Neuronal stem cell (in vitro differentiated cells): ENCODE results near the gene PDK1.
A peak's percentile ranks its signal among the peaks of the same experiment; 100 is the strongest.

Experiments
- DNase-seq: peaks from one replicate; pipeline ENCODE4 v3.0.0-alpha.2; 2013; ENCODE audit warnings: low spot score
- H2AFZ ChIP-seq: one replicate; pipeline ENCODE4 v1.6.1; 2013; ENCODE audit warnings: mild to moderate bottlenecking, low read length, inconsistent platforms
- H2AK5ac ChIP-seq: 2 replicates; pipeline ENCODE4 v1.6.1; 2013; ENCODE audit warnings: low read depth, mild to moderate bottlenecking, inconsistent platforms, low read length, moderate library complexity, mixed read lengths
- H2BK120ac ChIP-seq: 2 replicates; pipeline ENCODE4 v1.6.1; 2013; ENCODE audit warnings: low read depth, mild to moderate bottlenecking, inconsistent platforms, low read length, moderate library complexity, mixed read lengths
- H2BK12ac ChIP-seq: one replicate; pipeline ENCODE4 v1.6.1; 2013; ENCODE audit warnings: low read length, inconsistent platforms
- H2BK15ac ChIP-seq: 2 replicates; pipeline ENCODE4 v1.6.1; 2013; ENCODE audit warnings: mild to moderate bottlenecking, low read length, inconsistent platforms, mixed read lengths
- H2BK5ac ChIP-seq: one replicate; pipeline ENCODE4 v1.6.1; 2013; ENCODE audit warnings: inconsistent platforms, mild to moderate bottlenecking, low read length, moderate library complexity
- H3K14ac ChIP-seq: one replicate; pipeline ENCODE4 v1.6.1; 2013; ENCODE audit warnings: low read length, inconsistent platforms
- H3K18ac ChIP-seq: 2 replicates; pipeline ENCODE4 v1.6.1; 2013; ENCODE audit warnings: low read length, inconsistent platforms
- H3K23ac ChIP-seq: 2 replicates; pipeline ENCODE4 v1.6.1; 2013; ENCODE audit warnings: low read depth, mild to moderate bottlenecking, mixed read lengths, low read length, inconsistent platforms; ENCODE audit not compliant: poor library complexity
- H3K27ac ChIP-seq: replicated peaks from 3 replicates; pipeline ENCODE4 v1.5.1; 2013; ENCODE audit warnings: low read length, inconsistent platforms
- H3K27me3 ChIP-seq, 3 experiments: 2 replicates each; pipeline ENCODE4 v1.6.1; 2013; ENCODE audit warnings: low read length in 3 of 3, mild to moderate bottlenecking in 2 of 3, inconsistent platforms in 1 of 3, low read depth in 1 of 3, mixed read lengths in 1 of 3, moderate library complexity in 1 of 3; ENCODE audit not compliant: control insufficient read depth in 3 of 3, insufficient read depth in 3 of 3
- H3K36me3 ChIP-seq, 2 donors: replicated peaks in 1 of 2; 2 replicates each; pipeline ENCODE4 v1.6.1; 2013; ENCODE audit warnings: low read length in 2 of 2; ENCODE audit not compliant: control insufficient read depth in 2 of 2, insufficient read depth in 2 of 2
- H3K4ac ChIP-seq: 2 replicates; pipeline ENCODE4 v1.6.1; 2013; ENCODE audit warnings: inconsistent platforms, mild to moderate bottlenecking, low read length, moderate library complexity
- H3K4me1 ChIP-seq, 2 donors: 1 replicate in 1 of 2; 2 replicates in 1 of 2; pipeline ENCODE4 v1.6.1; 2013; ENCODE audit warnings: low read length in 2 of 2, low read depth in 1 of 2; ENCODE audit not compliant: control insufficient read depth in 2 of 2, insufficient read depth in 1 of 2
- H3K4me2 ChIP-seq: one replicate; pipeline ENCODE4 v1.6.1; 2013; ENCODE audit warnings: mild to moderate bottlenecking, low read length, inconsistent platforms; ENCODE audit not compliant: insufficient read depth, poor library complexity, severe bottlenecking
- H3K4me3 ChIP-seq, 2 donors: 2 replicates each; pipeline ENCODE4 v1.5.1; 2013; ENCODE audit warnings: low read length in 2 of 2, mild to moderate bottlenecking in 2 of 2, inconsistent platforms in 1 of 2, moderate library complexity in 1 of 2
- H3K79me1 ChIP-seq: one replicate; pipeline ENCODE4 v1.6.1; 2013; ENCODE audit warnings: low read depth, mild to moderate bottlenecking, inconsistent platforms, low read length, moderate library complexity
- H3K9ac ChIP-seq: one replicate; pipeline ENCODE4 v1.6.1; 2013; ENCODE audit warnings: mild to moderate bottlenecking, low read depth, low read length, inconsistent platforms; ENCODE audit not compliant: poor library complexity
- H3K9me3 ChIP-seq, 2 donors: replicated peaks in 1 of 2; 2 replicates each; pipeline versions ENCODE3 to v1.6.1; 2013; ENCODE audit warnings: low read length in 2 of 2, mild to moderate bottlenecking in 2 of 2, inconsistent platforms in 1 of 2, low read depth in 1 of 2, mixed read lengths in 1 of 2, moderate library complexity in 1 of 2; ENCODE audit not compliant: control insufficient read depth in 2 of 2, insufficient read depth in 1 of 2
- H4K8ac ChIP-seq: one replicate; pipeline ENCODE4 v1.6.1; 2013; ENCODE audit warnings: low read depth, mild to moderate bottlenecking, inconsistent platforms, low read length, moderate library complexity
- H4K91ac ChIP-seq: one replicate; pipeline ENCODE4 v1.6.1; 2013; ENCODE audit warnings: low read length, low read depth, mild to moderate bottlenecking, inconsistent platforms; ENCODE audit not compliant: poor library complexity
- WGBS, 2 donors: extraction: QIAGEN DNeasy Blood & Tissue Kit; methylation state at CpG; one replicate each; pipeline ENCODE4 v1.1.7; 2013; ENCODE audit warnings: missing lambda C conversion rate in 2 of 2, mixed read lengths in 1 of 2; ENCODE audit not compliant: insufficient read length in 2 of 2, insufficient replicate concordance in 1 of 2; ENCODE audit errors: extremely low coverage in 2 of 2; 5-methylcytosine and 5-hydroxymethylcytosine counted together

The PDK1 gene

GRCh38 chr2:172629586-172629985 lies 73.7 kb downstream of the PDK1 start:
- Histone ChIP-seq H3K14ac (no peak overlapping the region), H2AK5ac (no peak overlapping the region), H3K36me3 (no peaks in the 10 kb centered on the region), H2BK5ac (no peak overlapping the region), H3K79me1 (peaks cover 1% of the 10 kb centered on the region), H2BK120ac (no peak overlapping the region), H3K4ac (no peak overlapping the region), H2BK15ac (peak overlapping the region; percentile 75), H4K8ac (no peak overlapping the region), H3K9me3 (no peaks in the 10 kb centered on the region), H4K91ac (no peak overlapping the region), H2AFZ (no peak overlapping the region), H3K4me1 (no peaks in the 10 kb centered on the region), H3K27ac (no peak overlapping the region), H3K27me3 (no peaks in the 10 kb centered on the region), H3K23ac (no peak overlapping the region), H3K18ac (no peak overlapping the region), H3K4me2 (no peak overlapping the region), H3K9ac (no peak overlapping the region), H3K4me3 (no peak overlapping the region), H2BK12ac (no peak overlapping the region)
- no peak for DNase-seq
- no CpG with 5 or more reads among the region's 7 CpGs for WGBS, 2 donors

DNA sequence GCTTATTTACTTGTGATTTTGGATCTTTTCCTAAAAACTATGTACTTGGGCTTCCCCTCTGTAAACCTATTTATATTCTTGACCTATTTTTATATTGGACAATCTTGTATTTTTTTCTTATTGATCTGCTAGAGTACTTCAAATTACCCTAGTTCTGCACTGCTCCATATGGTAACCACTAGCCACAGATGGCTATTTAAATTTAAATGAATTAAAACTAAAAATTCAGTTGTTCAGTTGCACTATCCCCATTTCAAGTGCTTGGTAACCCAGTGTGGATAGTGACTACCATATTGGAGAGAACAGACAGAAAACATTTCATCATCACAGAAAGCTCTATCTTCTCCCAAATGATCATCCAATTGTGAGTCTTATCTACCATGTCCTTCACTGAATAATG lies 74.3 kb downstream of the PDK1 start:
- H2AK5ac ChIP-seq = no peak overlapping the region
- H3K27me3 ChIP-seq = no peaks in the 10 kb centered on the region
- H3K79me1 ChIP-seq = peaks cover 1% of the 10 kb centered on the region
- no peak overlapping the region for H4K8ac ChIP-seq
- H2BK5ac ChIP-seq = no peak overlapping the region
- no peak overlapping the region for H3K23ac ChIP-seq
- no peak overlapping the region for H3K9ac ChIP-seq
- no peak overlapping the region for H3K14ac ChIP-seq
- no peak overlapping the region for H2BK15ac ChIP-seq
- no peak for DNase-seq
- no peak overlapping the region for H2AFZ ChIP-seq
- no peak overlapping the region for H3K4me3 ChIP-seq
- H2BK120ac ChIP-seq = no peak overlapping the region
- no peak overlapping the region for H4K91ac ChIP-seq
- H3K4me2 ChIP-seq = no peak overlapping the region
- H3K4me1 ChIP-seq = no peaks in the 10 kb centered on the region
- no peak overlapping the region for H3K18ac ChIP-seq
- no peak overlapping the region for H2BK12ac ChIP-seq
- H3K4ac ChIP-seq = no peak overlapping the region
- H3K9me3 ChIP-seq = no peaks in the 10 kb centered on the region
- no peak overlapping the region for H3K27ac ChIP-seq
- no peaks in the 10 kb centered on the region for H3K36me3 ChIP-seq

- no peak overlapping the region for H3K14ac ChIP-seq
- H3K4me1 ChIP-seq = no peaks in the 10 kb centered on the region
- H3K27ac ChIP-seq = no peak overlapping the region
- no peak overlapping the region for H2BK5ac ChIP-seq
- no peak overlapping the region for H3K18ac ChIP-seq
- no peaks in the 10 kb centered on the region for H3K36me3 ChIP-seq
- WGBS, 2 donors = no CpG with 5 or more reads among the region's 3 CpGs
- H3K9ac ChIP-seq = no peak overlapping the region
- no peak overlapping the region for H3K4me3 ChIP-seq
- H3K4ac ChIP-seq = no peak overlapping the region
- no peak overlapping the region for H2AFZ ChIP-seq
- no peak overlapping the region for H2BK12ac ChIP-seq
- H3K79me1 ChIP-seq = peaks cover 1% of the 10 kb centered on the region
- H3K27me3 ChIP-seq = no peaks in the 10 kb centered on the region
- H3K4me2 ChIP-seq = no peak overlapping the region
- no peak overlapping the region for H4K91ac ChIP-seq
- H4K8ac ChIP-seq = no peak overlapping the region
- no peak overlapping the region for H2AK5ac ChIP-seq
- H2BK120ac ChIP-seq = no peak overlapping the region
- no peak overlapping the region for H3K23ac ChIP-seq
- no peaks in the 10 kb centered on the region for H3K9me3 ChIP-seq
- no peak overlapping the region for H2BK15ac ChIP-seq
- DNase-seq = no peak
Observed at GRCh38 chr2:172634477-172634876, 78.6 kb downstream of the PDK1 start.

DNA sequence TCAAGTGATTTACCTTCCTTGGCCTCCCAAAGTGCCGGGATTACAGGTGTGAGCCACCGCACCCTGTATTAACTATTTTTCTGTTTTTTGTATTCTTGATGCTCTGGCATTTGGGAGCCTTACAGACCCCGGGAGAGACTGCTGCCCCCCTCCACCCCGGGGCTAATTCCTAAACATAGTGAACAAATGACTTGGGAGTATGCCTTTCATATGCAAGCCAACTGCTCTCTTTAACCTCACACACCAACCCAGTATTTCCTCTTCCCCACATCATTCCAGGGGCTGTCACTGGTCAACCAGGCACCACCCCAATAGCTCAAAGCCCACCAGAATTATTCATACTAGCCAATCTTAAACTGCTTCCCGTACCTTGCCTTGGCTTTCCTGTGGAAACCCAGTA lies 79.7 kb downstream of the PDK1 start:
- H3K18ac ChIP-seq = no peak overlapping the region
- H3K27me3 ChIP-seq = no peaks in the 10 kb centered on the region
- no peak overlapping the region for H3K14ac ChIP-seq
- H3K23ac ChIP-seq = no peak overlapping the region
- H3K27ac ChIP-seq = no peak overlapping the region
- H2AK5ac ChIP-seq = no peak overlapping the region
- H3K9me3 ChIP-seq = no peaks in the 10 kb centered on the region
- H2BK120ac ChIP-seq = no peak overlapping the region
- no peaks in the 10 kb centered on the region for H3K79me1 ChIP-seq
- H3K36me3 ChIP-seq = no peaks in the 10 kb centered on the region
- no CpG with 5 or more reads among the region's 5 CpGs for WGBS, 2 donors
- H2BK15ac ChIP-seq = no peak overlapping the region
- H2BK5ac ChIP-seq = no peak overlapping the region
- no peak overlapping the region for H3K4ac ChIP-seq
- H3K4me3 ChIP-seq = no peak overlapping the region
- no peak overlapping the region for H4K91ac ChIP-seq
- no peak overlapping the region for H4K8ac ChIP-seq
- no peak overlapping the region for H3K4me2 ChIP-seq
- no peak overlapping the region for H2AFZ ChIP-seq
- no peak for DNase-seq
- no peak overlapping the region for H2BK12ac ChIP-seq
- no peak overlapping the region for H3K9ac ChIP-seq
- H3K4me1 ChIP-seq = no peaks in the 10 kb centered on the region
